HEK293T (cell line): Measurements from ENCODE around the gene SGMS1.

ENCODE experiments used
- ARNT ChIP-seq: fragments of 450-650 bp; IDR thresholded peaks from 2 replicates; pipeline ENCODE4 v1.6.1; 2017; ENCODE audit warnings: mild to moderate bottlenecking
- ELF4 ChIP-seq: fragments of 450-650 bp; IDR thresholded peaks from 2 replicates; pipeline ENCODE4 v1.6.1; 2017; ENCODE audit warnings: antibody characterized with exemption
- L3MBTL2 ChIP-seq: fragments of 450-650 bp; conservative IDR thresholded peaks from 2 replicates; pipeline ENCODE4 v1.6.1; 2016; ENCODE audit warnings: mild to moderate bottlenecking

DNA sequence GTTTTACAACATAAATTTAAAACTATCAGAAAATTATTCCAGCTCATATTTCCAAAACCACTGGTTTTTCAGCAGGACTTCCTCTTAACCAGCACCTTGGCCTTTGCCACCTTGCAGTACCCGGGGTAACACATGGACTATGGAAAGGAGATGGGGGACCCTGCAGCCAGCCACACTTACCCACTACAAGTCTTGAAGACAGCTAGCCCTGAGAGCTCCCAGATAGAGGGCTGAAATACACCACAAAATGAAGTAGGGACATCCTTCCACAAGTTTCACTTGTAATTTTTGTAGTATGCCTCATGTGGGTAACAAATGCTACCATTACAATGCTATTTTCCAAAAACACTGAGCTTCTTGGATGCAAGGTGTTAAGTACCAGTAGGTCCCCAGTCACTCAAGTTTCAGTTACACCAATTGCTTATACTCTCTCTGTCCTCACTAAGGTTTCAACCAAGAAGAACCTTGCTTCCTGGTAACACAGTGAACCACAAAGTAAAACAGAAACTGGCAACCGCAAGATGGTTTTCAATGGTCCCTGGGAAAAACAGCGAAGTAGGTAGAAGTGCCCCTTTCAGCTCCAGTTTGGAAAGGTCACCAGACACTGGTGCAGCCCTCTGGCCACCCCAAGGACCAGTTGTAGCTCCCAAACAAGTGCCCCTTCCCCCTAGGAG, 110.9 kb downstream of the SGMS1 start:
- no peak for TF ChIP-seq ARNT
- TF ChIP-seq L3MBTL2: no peak
- no peak for TF ChIP-seq ELF4
